ENCODE results near the gene WDFY4.

Gene WDFY4

GRCh38 chr10:48696535-48696873, 11.8 kb downstream of the WDFY4 start:
- no peaks in the 10 kb centered on the region for H3K4me1 ChIP-seq (ENCODE audit: control insufficient read depth, insufficient read depth, low read length)
- H3K4me3 ChIP-seq (ENCODE audit: low read length): no peak overlapping the region
- H3K9me3 ChIP-seq (replicated peaks; ENCODE audit: low read length): no peaks in the 10 kb centered on the region
- H3K4me2 ChIP-seq (ENCODE audit: low read length): no peak overlapping the region
- H3K9ac ChIP-seq (ENCODE audit: low read depth, low read length): no peak overlapping the region
- no peaks in the 10 kb centered on the region for H3K36me3 ChIP-seq (ENCODE audit: insufficient read depth, low read length)
- peaks cover 78% of the 10 kb centered on the region for H3K27me3 ChIP-seq (ENCODE audit: control insufficient read depth, insufficient read depth, low read length)

GRCh38 chr10:48697091-48697490, 12.4 kb downstream of the WDFY4 start:
- no peaks in the 10 kb centered on the region for H3K36me3 ChIP-seq (ENCODE audit: insufficient read depth, low read length)
- no peaks in the 10 kb centered on the region for H3K4me1 ChIP-seq (ENCODE audit: control insufficient read depth, insufficient read depth, low read length)
- no peak overlapping the region for H3K4me2 ChIP-seq (ENCODE audit: low read length)
- no peak overlapping the region for H3K9ac ChIP-seq (ENCODE audit: low read depth, low read length)
- H3K9me3 ChIP-seq (replicated peaks; ENCODE audit: low read length): no peaks in the 10 kb centered on the region
- H3K27me3 ChIP-seq (ENCODE audit: control insufficient read depth, insufficient read depth, low read length): peaks cover 75% of the 10 kb centered on the region
- H3K4me3 ChIP-seq (ENCODE audit: low read length): no peak overlapping the region

- peaks cover 76% of the 10 kb centered on the region for H3K27me3 ChIP-seq (ENCODE audit: control insufficient read depth, insufficient read depth, low read length)
- no peak overlapping the region for H3K9ac ChIP-seq (ENCODE audit: low read depth, low read length)
- H3K4me3 ChIP-seq (ENCODE audit: low read length): no peak overlapping the region
- H3K36me3 ChIP-seq (ENCODE audit: insufficient read depth, low read length): no peaks in the 10 kb centered on the region
- no peaks in the 10 kb centered on the region for H3K9me3 ChIP-seq (replicated peaks; ENCODE audit: low read length)
- H3K4me1 ChIP-seq (ENCODE audit: control insufficient read depth, insufficient read depth, low read length): no peaks in the 10 kb centered on the region
- H3K4me2 ChIP-seq (ENCODE audit: low read length): no peak overlapping the region
Observed at GRCh38 chr10:48697821-48698764, 13.4 kb downstream of the WDFY4 start.

- H3K4me2 ChIP-seq (ENCODE audit: low read length): no peak overlapping the region
- peaks cover 74% of the 10 kb centered on the region for H3K27me3 ChIP-seq (ENCODE audit: control insufficient read depth, insufficient read depth, low read length)
- H3K4me3 ChIP-seq (ENCODE audit: low read length): no peak overlapping the region
- no peak overlapping the region for H3K9ac ChIP-seq (ENCODE audit: low read depth, low read length)
- no peaks in the 10 kb centered on the region for H3K9me3 ChIP-seq (replicated peaks; ENCODE audit: low read length)
- H3K36me3 ChIP-seq (ENCODE audit: insufficient read depth, low read length): no peaks in the 10 kb centered on the region
- no peaks in the 10 kb centered on the region for H3K4me1 ChIP-seq (ENCODE audit: control insufficient read depth, insufficient read depth, low read length)
Observed at GRCh38 chr10:48699011-48699627, 14.4 kb downstream of the WDFY4 start.

- H3K36me3 ChIP-seq (ENCODE audit: insufficient read depth, low read length): no peaks in the 10 kb centered on the region
- H3K27me3 ChIP-seq (ENCODE audit: control insufficient read depth, insufficient read depth, low read length): peaks cover 74% of the 10 kb centered on the region
- no peak overlapping the region for H3K4me3 ChIP-seq (ENCODE audit: low read length)
- H3K4me1 ChIP-seq (ENCODE audit: control insufficient read depth, insufficient read depth, low read length): no peaks in the 10 kb centered on the region
- H3K4me2 ChIP-seq (ENCODE audit: low read length): no peak overlapping the region
- no peak overlapping the region for H3K9ac ChIP-seq (ENCODE audit: low read depth, low read length)
- H3K9me3 ChIP-seq (replicated peaks; ENCODE audit: low read length): no peaks in the 10 kb centered on the region
Observed at GRCh38 chr10:48700071-48700470, 15.4 kb downstream of the WDFY4 start.

- Histone ChIP-seq H3K4me2 (ENCODE audit: low read length) (no peak overlapping the region), H3K4me1 (ENCODE audit: control insufficient read depth, insufficient read depth, low read length) (no peaks in the 10 kb centered on the region), H3K4me3 (ENCODE audit: low read length) (no peak overlapping the region), H3K27me3 (ENCODE audit: control insufficient read depth, insufficient read depth, low read length) (peaks cover 74% of the 10 kb centered on the region), H3K36me3 (ENCODE audit: insufficient read depth, low read length) (no peaks in the 10 kb centered on the region), H3K9me3 (replicated peaks; ENCODE audit: low read length) (no peaks in the 10 kb centered on the region), H3K9ac (ENCODE audit: low read depth, low read length) (no peak overlapping the region)
Observed at GRCh38 chr10:48700493-48700892, 15.8 kb downstream of the WDFY4 start.

- Histone ChIP-seq H3K4me2 (ENCODE audit: low read length) (no peak overlapping the region), H3K4me1 (ENCODE audit: control insufficient read depth, insufficient read depth, low read length) (no peaks in the 10 kb centered on the region), H3K36me3 (ENCODE audit: insufficient read depth, low read length) (no peaks in the 10 kb centered on the region), H3K9ac (ENCODE audit: low read depth, low read length) (no peak overlapping the region), H3K4me3 (ENCODE audit: low read length) (no peak overlapping the region), H3K9me3 (replicated peaks; ENCODE audit: low read length) (no peaks in the 10 kb centered on the region), H3K27me3 (ENCODE audit: control insufficient read depth, insufficient read depth, low read length) (peaks cover 81% of the 10 kb centered on the region)
Observed at GRCh38 chr10:48701139-48701901, 16.6 kb downstream of the WDFY4 start.

- H3K4me3 ChIP-seq (ENCODE audit: low read length): no peak overlapping the region
- no peak overlapping the region for H3K9ac ChIP-seq (ENCODE audit: low read depth, low read length)
- peaks cover 80% of the 10 kb centered on the region for H3K27me3 ChIP-seq (ENCODE audit: control insufficient read depth, insufficient read depth, low read length)
- no peaks in the 10 kb centered on the region for H3K9me3 ChIP-seq (replicated peaks; ENCODE audit: low read length)
- no peak overlapping the region for H3K4me2 ChIP-seq (ENCODE audit: low read length)
- H3K4me1 ChIP-seq (ENCODE audit: control insufficient read depth, insufficient read depth, low read length): no peaks in the 10 kb centered on the region
- H3K36me3 ChIP-seq (ENCODE audit: insufficient read depth, low read length): no peaks in the 10 kb centered on the region
Observed at GRCh38 chr10:48701941-48702340, 17.3 kb downstream of the WDFY4 start.

- H3K36me3 ChIP-seq (ENCODE audit: insufficient read depth, low read length): no peaks in the 10 kb centered on the region
- no peaks in the 10 kb centered on the region for H3K4me1 ChIP-seq (ENCODE audit: control insufficient read depth, insufficient read depth, low read length)
- H3K4me2 ChIP-seq (ENCODE audit: low read length): no peak overlapping the region
- H3K4me3 ChIP-seq (ENCODE audit: low read length): no peak overlapping the region
- no peaks in the 10 kb centered on the region for H3K9me3 ChIP-seq (replicated peaks; ENCODE audit: low read length)
- peaks cover 83% of the 10 kb centered on the region for H3K27me3 ChIP-seq (ENCODE audit: control insufficient read depth, insufficient read depth, low read length)
- H3K9ac ChIP-seq (ENCODE audit: low read depth, low read length): no peak overlapping the region
Observed at GRCh38 chr10:48703531-48704122, 19.0 kb downstream of the WDFY4 start.

GRCh38 chr10:48704156-48704555, 19.5 kb downstream of the WDFY4 start:
- H3K4me1 ChIP-seq (ENCODE audit: control insufficient read depth, insufficient read depth, low read length): no peaks in the 10 kb centered on the region
- no peak overlapping the region for H3K9ac ChIP-seq (ENCODE audit: low read depth, low read length)
- H3K27me3 ChIP-seq (ENCODE audit: control insufficient read depth, insufficient read depth, low read length): peaks cover 82% of the 10 kb centered on the region
- H3K36me3 ChIP-seq (ENCODE audit: insufficient read depth, low read length): no peaks in the 10 kb centered on the region
- no peak overlapping the region for H3K4me2 ChIP-seq (ENCODE audit: low read length)
- H3K4me3 ChIP-seq (ENCODE audit: low read length): no peak overlapping the region
- no peaks in the 10 kb centered on the region for H3K9me3 ChIP-seq (replicated peaks; ENCODE audit: low read length)

- Histone ChIP-seq H3K9me3 (replicated peaks; ENCODE audit: low read length) (no peaks in the 10 kb centered on the region), H3K4me1 (ENCODE audit: control insufficient read depth, insufficient read depth, low read length) (no peaks in the 10 kb centered on the region), H3K4me3 (ENCODE audit: low read length) (no peak overlapping the region), H3K4me2 (ENCODE audit: low read length) (no peak overlapping the region), H3K27me3 (ENCODE audit: control insufficient read depth, insufficient read depth, low read length) (peaks cover 81% of the 10 kb centered on the region), H3K36me3 (ENCODE audit: insufficient read depth, low read length) (no peaks in the 10 kb centered on the region), H3K9ac (ENCODE audit: low read depth, low read length) (no peak overlapping the region)
Observed at GRCh38 chr10:48705401-48705938, 20.8 kb downstream of the WDFY4 start.

Measured in skeletal muscle satellite cell (primary cell).